NCI-H1694 treated with DMSO at 0.1 percent for 48 hours (cell line): ENCODE data around the gene RAMAC.
"Not testable (repeated sequence)": the region's sequence is repeated elsewhere in the genome, so short reads cannot be mapped to it uniquely, and the experiment has no call there.

Experiments
- DNase-seq: peaks from one replicate; lab custom pipeline; 2025; lab: John Stamatoyannopoulos, UW

RAMAC gene

GRCh38 chr15:82968066-82968465 lies 17.9 kb upstream of the RAMAC start:
- DNase-seq: no peak

GRCh38 chr15:82969353-82969752 lies 16.7 kb upstream of the RAMAC start:
- DNase-seq: no peak

- no peak for DNase-seq
These were observed 15.8 kb upstream of the RAMAC start for GRCh38 chr15:82970078-82970686.

GRCh38 chr15:82970696-82971095 lies 15.3 kb upstream of the RAMAC start:
- DNase-seq: no peak

- DNase-seq: no peak
These were observed 14.6 kb upstream of the RAMAC start for GRCh38 chr15:82971218-82971984.

GRCh38 chr15:82972990-82973389 lies 13.0 kb upstream of the RAMAC start:
- DNase-seq: no peak

- DNase-seq: no peak
These were observed 8.9 kb upstream of the RAMAC start for GRCh38 chr15:82977076-82977475.

- DNase-seq: no peak
These were observed 7.6 kb upstream of the RAMAC start for GRCh38 chr15:82978438-82978837.

- no peak for DNase-seq
These were observed 6.3 kb upstream of the RAMAC start for GRCh38 chr15:82979726-82980125.

- no peak for DNase-seq
These were observed 5.0 kb upstream of the RAMAC start for GRCh38 chr15:82980981-82981380.

- DNase-seq: no peak
These were observed 401 bp downstream of the RAMAC start for GRCh38 chr15:82986442-82986780.

- DNase-seq: no peak
These were observed 6.5 kb downstream of the RAMAC start for GRCh38 chr15:82992436-82992998.

GRCh38 chr15:82993144-82993543 lies 7.1 kb downstream of the RAMAC start:
- no peak for DNase-seq

GRCh38 chr15:82995076-82995475 lies 9.1 kb downstream of the RAMAC start:
- DNase-seq: no peak

- DNase-seq: no peak
These were observed 9.9 kb downstream of the RAMAC start for GRCh38 chr15:82995938-82996337.

GRCh38 chr15:82999426-82999825 lies 13.4 kb downstream of the RAMAC start:
- no peak for DNase-seq

GRCh38 chr15:82999905-83000671 lies 14.1 kb downstream of the RAMAC start:
- DNase-seq: peak; percentile 65

- not testable (repeated sequence) for DNase-seq
These were observed 14.6 kb downstream of the RAMAC start for GRCh38 chr15:83000672-83001031.

GRCh38 chr15:83010709-83011270 lies 24.8 kb downstream of the RAMAC start:
- peak; percentile 63 for DNase-seq

GRCh38 chr15:83011271-83012075 lies 25.5 kb downstream of the RAMAC start, which contains the start of gene C15orf40:
C15orf40 (minus strand) TSS chr15:83011639; CDS start chr15:83011607, 32 bp downstream.
- peak; percentile 74 for DNase-seq

- DNase-seq: no peak
These were observed 26.0 kb downstream of the RAMAC start for GRCh38 chr15:83012076-83012426.

GRCh38 chr15:83012636-83013035 lies 26.6 kb downstream of the RAMAC start:
- DNase-seq: no peak
